Measurements from ENCODE around the gene GPAM.

Gene GPAM

GRCh38 chr10:112177247-112177646 is 6.3 kb downstream of the GPAM start:
- DNase-seq, result no peak

- no peak for DNase-seq
These were observed 7.0 kb downstream of the GPAM start for GRCh38 chr10:112176543-112176942.

GRCh38 chr10:112175409-112175808 is 8.2 kb downstream of the GPAM start:
- DNase-seq, result no peak

GRCh38 chr10:112173206-112173605 is 10.4 kb downstream of the GPAM start:
- no peak for DNase-seq

- DNase-seq, result no peak
These were observed 14.8 kb downstream of the GPAM start for GRCh38 chr10:112168733-112169132.

GRCh38 chr10:112166800-112167199 is 16.8 kb downstream of the GPAM start:
- no peak for DNase-seq

GRCh38 chr10:112161757-112162518 is 21.6 kb downstream of the GPAM start:
- DNase-seq, result no peak

GRCh38 chr10:112160834-112161233 is 22.7 kb downstream of the GPAM start:
- no peak for DNase-seq

GRCh38 chr10:112159469-112159868 is 24.1 kb downstream of the GPAM start:
- DNase-seq, result no peak

- no peak for DNase-seq
These were observed 32.0 kb downstream of the GPAM start for GRCh38 chr10:112151524-112152039.

GRCh38 chr10:112148331-112148730 is 35.2 kb downstream of the GPAM start:
- no peak for DNase-seq

- no peak for DNase-seq
These were observed 36.8 kb downstream of the GPAM start for GRCh38 chr10:112146799-112147198.

GRCh38 chr10:112145263-112145662 is 38.3 kb downstream of the GPAM start:
- no peak for DNase-seq

GRCh38 chr10:112143420-112143819 is 40.1 kb downstream of the GPAM start:
- DNase-seq, result no peak

- DNase-seq, result peak; percentile 69 to 83
These were observed 42.3 kb downstream of the GPAM start for GRCh38 chr10:112141292-112141691.

GRCh38 chr10:112140110-112140970 is 43.2 kb downstream of the GPAM start:
- DNase-seq, result peak; percentile 37 to 81

GRCh38 chr10:112139176-112139575 is 44.4 kb downstream of the GPAM start:
- DNase-seq, result no peak

- DNase-seq, result peak; percentile 32 to 88
These were observed 46.2 kb downstream of the GPAM start for GRCh38 chr10:112137154-112137987.

GRCh38 chr10:112136486-112137153 is 46.9 kb downstream of the GPAM start:
- DNase-seq, result no peak

GRCh38 chr10:112135604-112136003 is 48.0 kb downstream of the GPAM start:
- DNase-seq, result no peak

GRCh38 chr10:112132435-112132834 is 51.1 kb downstream of the GPAM start:
- no peak for DNase-seq

GRCh38 chr10:112131996-112132395 is 51.6 kb downstream of the GPAM start:
- no peak for DNase-seq
